ENCODE data around the gene ITGB2.

ITGB2 gene

GRCh38 chr21:44909719-44910118 is 11.0 kb downstream of the ITGB2 start:
- no peak for DNase-seq

- DNase-seq = no peak
These were observed 11.8 kb downstream of the ITGB2 start for GRCh38 chr21:44908908-44909307.

GRCh38 chr21:44907966-44908895 is 12.5 kb downstream of the ITGB2 start:
- DNase-seq = peak; percentile 93 to 94

GRCh38 chr21:44907225-44907965 is 13.3 kb downstream of the ITGB2 start:
- no peak for DNase-seq

- peak; percentile 59 to 61 for DNase-seq
These were observed 15.0 kb downstream of the ITGB2 start for GRCh38 chr21:44905728-44906090.

GRCh38 chr21:44905016-44905727 is 15.5 kb downstream of the ITGB2 start:
- no peak for DNase-seq

GRCh38 chr21:44904141-44904923 is 16.4 kb downstream of the ITGB2 start:
- no peak for DNase-seq

- no peak for DNase-seq
These were observed 17.0 kb downstream of the ITGB2 start for GRCh38 chr21:44903689-44904088.

GRCh38 chr21:44903050-44903685 is 17.5 kb downstream of the ITGB2 start:
- DNase-seq = peak; percentile 55 to 71

- DNase-seq = no peak
These were observed 18.2 kb downstream of the ITGB2 start for GRCh38 chr21:44902268-44903049.

- DNase-seq = no peak
These were observed 19.2 kb downstream of the ITGB2 start for GRCh38 chr21:44901391-44902074.

- no peak for DNase-seq
These were observed 20.0 kb downstream of the ITGB2 start for GRCh38 chr21:44900559-44901251.

GRCh38 chr21:44899768-44900558 is 20.7 kb downstream of the ITGB2 start:
- DNase-seq = no peak

GRCh38 chr21:44898851-44899767 is 21.6 kb downstream of the ITGB2 start:
- no peak for DNase-seq

GRCh38 chr21:44898011-44898488 is 22.6 kb downstream of the ITGB2 start:
- DNase-seq = no peak

- DNase-seq = peak; percentile 65 to 87
These were observed 23.2 kb downstream of the ITGB2 start for GRCh38 chr21:44897326-44898010.

All from inflammatory macrophage (primary cell).